Measurements from ENCODE around the gene PCED1B.

DNA sequence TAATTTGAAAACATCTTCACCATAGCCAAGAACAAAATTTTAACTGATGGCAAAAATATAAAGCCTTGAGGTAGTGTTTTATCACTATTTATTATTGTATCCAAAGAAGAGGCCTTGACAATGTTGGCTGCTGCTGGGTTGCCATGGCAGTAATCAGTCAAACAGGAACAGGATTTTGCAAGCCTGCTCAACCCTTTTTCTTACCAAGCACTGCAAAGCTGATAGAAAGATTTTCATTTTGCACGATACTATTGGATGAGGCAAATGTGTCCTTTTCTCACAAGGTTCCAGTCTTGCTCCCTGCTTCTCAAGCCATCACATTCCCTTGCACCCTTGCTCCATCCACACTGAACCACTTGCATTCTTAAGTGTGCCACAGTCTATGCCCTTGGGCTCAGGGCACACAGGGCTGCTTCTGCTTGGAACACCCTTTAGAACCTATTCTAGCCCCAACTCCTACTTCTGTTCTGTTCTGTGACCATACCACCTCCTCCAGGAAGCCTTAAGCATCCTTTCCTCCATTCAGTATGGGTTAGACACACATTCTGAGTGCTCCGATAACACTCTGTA lies 76.8 kb downstream of the PCED1B start:
- TF ChIP-seq, protein P1, sequence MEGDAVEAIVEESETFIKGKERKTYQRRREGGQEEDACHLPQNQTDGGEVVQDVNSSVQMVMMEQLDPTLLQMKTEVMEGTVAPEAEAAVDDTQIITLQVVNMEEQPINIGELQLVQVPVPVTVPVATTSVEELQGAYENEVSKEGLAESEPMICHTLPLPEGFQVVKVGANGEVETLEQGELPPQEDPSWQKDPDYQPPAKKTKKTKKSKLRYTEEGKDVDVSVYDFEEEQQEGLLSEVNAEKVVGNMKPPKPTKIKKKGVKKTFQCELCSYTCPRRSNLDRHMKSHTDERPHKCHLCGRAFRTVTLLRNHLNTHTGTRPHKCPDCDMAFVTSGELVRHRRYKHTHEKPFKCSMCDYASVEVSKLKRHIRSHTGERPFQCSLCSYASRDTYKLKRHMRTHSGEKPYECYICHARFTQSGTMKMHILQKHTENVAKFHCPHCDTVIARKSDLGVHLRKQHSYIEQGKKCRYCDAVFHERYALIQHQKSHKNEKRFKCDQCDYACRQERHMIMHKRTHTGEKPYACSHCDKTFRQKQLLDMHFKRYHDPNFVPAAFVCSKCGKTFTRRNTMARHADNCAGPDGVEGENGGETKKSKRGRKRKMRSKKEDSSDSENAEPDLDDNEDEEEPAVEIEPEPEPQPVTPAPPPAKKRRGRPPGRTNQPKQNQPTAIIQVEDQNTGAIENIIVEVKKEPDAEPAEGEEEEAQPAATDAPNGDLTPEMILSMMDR (IDR thresholded peaks at IDR 0.05; ENCODE audit: insufficient read depth, low read length, poor library complexity, severe bottlenecking) = no peak
- no peak for TF ChIP-seq EZH2phosphoT487 (conservative IDR thresholded peaks at IDR 0.05; ENCODE audit: low read length)
